ENCODE results near the gene CEACAM6. TPM values are rescaled to one million over a fixed set of nuclear protein-coding genes. Genes with fewer than 3 reads are reported as not detected.

CEACAM6 gene
- total and polyA plus RNA-seq, 11 donors, result 0.08 to 0.53 (median 0.12) TPM; not detected in 8

DNA sequence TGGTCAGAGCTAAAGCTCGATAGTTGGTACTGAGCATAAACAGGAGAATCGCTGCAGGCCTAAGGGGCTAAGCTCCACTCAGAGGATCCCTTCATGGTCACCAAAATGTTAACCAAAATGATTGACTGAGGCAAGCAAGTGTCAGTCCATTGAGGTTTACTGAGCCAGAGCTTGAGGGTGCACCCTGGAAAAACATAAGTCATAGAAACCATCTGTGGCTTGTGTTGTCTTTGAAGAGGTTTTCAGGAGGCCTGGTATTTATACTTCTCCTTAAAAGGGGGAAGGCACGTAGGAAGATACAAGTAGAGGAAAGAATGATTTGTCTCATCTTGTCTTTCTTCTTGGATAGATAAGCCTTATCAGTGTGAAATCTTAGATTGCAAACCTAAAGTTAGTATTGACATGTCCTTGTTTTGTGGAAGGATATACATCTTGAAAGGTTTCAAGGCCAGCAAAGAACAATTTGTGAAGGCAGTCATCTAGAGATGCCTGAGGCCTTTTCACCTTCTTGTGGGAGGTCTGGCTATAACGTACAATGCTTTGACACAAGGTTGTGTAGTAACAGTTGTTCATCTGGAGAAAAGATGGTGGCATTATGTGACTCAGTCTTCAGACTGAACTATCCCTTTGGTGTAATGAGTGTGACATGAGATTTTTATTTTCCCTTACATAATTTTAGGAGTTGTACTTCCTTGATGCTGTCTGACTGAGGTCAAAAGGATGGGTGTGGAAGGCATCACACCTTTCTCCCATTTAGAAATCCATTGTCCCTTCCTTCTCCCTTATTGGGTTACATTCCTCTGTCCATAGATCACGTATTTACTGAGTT lies 14.7 kb upstream of the CEACAM6 start:
- Histone ChIP-seq H3K9me3 (no peaks in the 10 kb centered on the region), H3K4me1 (no peaks in the 10 kb centered on the region), H3K36me3 (no peaks in the 10 kb centered on the region), H3K4me3 (no peak overlapping the region), H3K27ac (no peak overlapping the region), H3K27me3 (peaks cover 0 to 60% (median 9%) of the 10 kb centered on the region in 9 donors)
- DNase-seq (no peak), ATAC-seq (no peak)
- intact Hi-C loops (cut with DNase I), result loop anchor here in 5 of 10 donors (5.0 to 10.0 kb wide), 2 partner anchors 96 to 98 kb away; no protein-coding TSS in a partner anchor
- 61 to 64% (median 62%) methylated on average over 5 of the region's 5 CpGs for WGBS, 4 donors
- TF ChIP-seq, protein P1, sequence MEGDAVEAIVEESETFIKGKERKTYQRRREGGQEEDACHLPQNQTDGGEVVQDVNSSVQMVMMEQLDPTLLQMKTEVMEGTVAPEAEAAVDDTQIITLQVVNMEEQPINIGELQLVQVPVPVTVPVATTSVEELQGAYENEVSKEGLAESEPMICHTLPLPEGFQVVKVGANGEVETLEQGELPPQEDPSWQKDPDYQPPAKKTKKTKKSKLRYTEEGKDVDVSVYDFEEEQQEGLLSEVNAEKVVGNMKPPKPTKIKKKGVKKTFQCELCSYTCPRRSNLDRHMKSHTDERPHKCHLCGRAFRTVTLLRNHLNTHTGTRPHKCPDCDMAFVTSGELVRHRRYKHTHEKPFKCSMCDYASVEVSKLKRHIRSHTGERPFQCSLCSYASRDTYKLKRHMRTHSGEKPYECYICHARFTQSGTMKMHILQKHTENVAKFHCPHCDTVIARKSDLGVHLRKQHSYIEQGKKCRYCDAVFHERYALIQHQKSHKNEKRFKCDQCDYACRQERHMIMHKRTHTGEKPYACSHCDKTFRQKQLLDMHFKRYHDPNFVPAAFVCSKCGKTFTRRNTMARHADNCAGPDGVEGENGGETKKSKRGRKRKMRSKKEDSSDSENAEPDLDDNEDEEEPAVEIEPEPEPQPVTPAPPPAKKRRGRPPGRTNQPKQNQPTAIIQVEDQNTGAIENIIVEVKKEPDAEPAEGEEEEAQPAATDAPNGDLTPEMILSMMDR (IDR thresholded peaks at IDR 0.05), result no peak
- TF ChIP-seq POLR2A (IDR thresholded peaks at IDR 0.05), result no peak

DNA sequence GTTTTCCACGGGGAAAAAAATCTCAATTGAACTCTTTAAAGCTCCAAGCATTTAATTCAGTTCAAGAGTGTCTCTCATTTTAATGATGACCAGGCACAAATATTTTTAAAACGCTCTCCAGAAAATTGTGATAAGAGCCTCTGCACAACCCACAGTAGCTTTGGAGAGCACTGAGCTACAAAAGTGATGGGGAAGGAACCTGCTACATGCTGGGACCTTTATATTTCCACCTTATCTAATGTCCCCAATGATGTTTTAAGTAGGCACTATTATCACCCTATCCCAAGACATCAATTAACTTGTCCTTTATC lies 14.1 kb upstream of the CEACAM6 start:
- TF ChIP-seq, protein P1 (IDR thresholded peaks at IDR 0.05), result no peak
- TF ChIP-seq POLR2A (IDR thresholded peaks at IDR 0.05), result no peak
- Histone ChIP-seq H3K4me1 (no peaks in the 10 kb centered on the region), H3K4me3 (no peak overlapping the region), H3K27me3 (peaks cover 0 to 61% (median 13%) of the 10 kb centered on the region in 9 donors), H3K36me3 (no peaks in the 10 kb centered on the region), H3K9me3 (no peaks in the 10 kb centered on the region), H3K27ac (no peak overlapping the region)
- ATAC-seq (no peak), DNase-seq (no peak)
- WGBS, 4 donors, result 71 to 79% (median 75%) methylated on average over 2 of the region's 2 CpGs
- intact Hi-C loops (cut with DNase I), result loop anchor here in 5 of 10 donors (5.0 to 10.0 kb wide), 2 partner anchors 96 to 99 kb away; no protein-coding TSS in a partner anchor

DNA sequence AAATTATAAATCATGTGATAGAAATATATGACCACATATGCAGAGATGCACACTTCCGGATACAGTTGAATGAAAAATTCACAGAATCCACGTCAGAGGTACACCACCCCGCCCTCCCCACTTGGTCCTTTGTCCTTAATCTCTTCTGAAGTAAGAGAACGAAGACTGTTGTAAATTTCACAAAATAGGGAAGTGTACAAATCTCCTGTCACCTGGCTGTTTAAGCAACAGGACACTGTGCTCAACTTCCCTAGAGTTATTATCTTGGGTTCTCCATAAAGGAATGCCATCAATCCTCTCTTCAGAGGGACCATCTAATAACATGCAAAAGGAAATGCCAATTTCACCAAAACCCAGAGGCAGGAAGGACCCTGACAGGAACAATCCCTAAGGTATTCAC lies 10.5 kb upstream of the CEACAM6 start:
- intact Hi-C loops (cut with DNase I), result loop anchor here in 7 of 10 donors (5.0 to 10.0 kb wide), 2 partner anchors 100 to 103 kb away; no protein-coding TSS in a partner anchor
- no peaks in the 10 kb centered on the region for H3K4me1 ChIP-seq
- peaks cover 0 to 58% (median 9%) of the 10 kb centered on the region in 9 donors for H3K27me3 ChIP-seq

DNA sequence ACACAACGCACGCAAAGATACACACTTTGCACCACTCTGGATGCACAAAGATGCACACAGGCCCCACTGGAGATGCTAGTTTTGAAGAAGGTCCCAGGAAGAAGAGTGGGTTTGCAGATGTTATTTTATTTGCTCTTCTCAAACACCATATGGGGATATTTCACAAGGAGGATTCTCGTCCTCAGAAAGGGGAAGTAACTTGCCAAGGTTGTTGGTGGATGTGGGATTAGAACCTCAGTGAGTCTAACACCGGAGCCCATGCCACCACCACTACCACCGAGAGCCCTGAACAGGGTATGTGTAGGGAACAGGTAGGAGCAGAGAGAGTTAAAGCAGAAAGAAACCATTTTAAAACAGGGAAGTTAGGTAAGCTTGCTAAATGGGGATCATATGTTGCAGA lies 9.6 kb upstream of the CEACAM6 start:
- TF ChIP-seq, protein P1 (IDR thresholded peaks at IDR 0.05), result no peak
- TF ChIP-seq POLR2A (IDR thresholded peaks at IDR 0.05), result no peak

More for the DNA sequence above, 10.5 kb upstream of the CEACAM6 start:
- ATAC-seq, result no peak
- Histone ChIP-seq H3K4me3 (no peak overlapping the region), H3K9me3 (no peaks in the 10 kb centered on the region), H3K27ac (no peak overlapping the region), H3K36me3 (no peaks in the 10 kb centered on the region)
- WGBS, 4 donors, result 53 to 60% (median 58%) methylated on average over 4 of the region's 4 CpGs
- TF ChIP-seq, protein P1 (IDR thresholded peaks at IDR 0.05), result no peak
- no peak for TF ChIP-seq POLR2A (IDR thresholded peaks at IDR 0.05)
- no peak for DNase-seq

More for the DNA sequence above, 9.6 kb upstream of the CEACAM6 start:
- Histone ChIP-seq H3K36me3 (no peaks in the 10 kb centered on the region), H3K4me3 (no peak overlapping the region), H3K27ac (no peak overlapping the region), H3K9me3 (no peaks in the 10 kb centered on the region), H3K4me1 (no peaks in the 10 kb centered on the region), H3K27me3 (peaks cover 0 to 58% (median 9%) of the 10 kb centered on the region in 9 donors)
- DNase-seq (no peak), ATAC-seq (no peak)
- intact Hi-C loops (cut with DNase I), result loop anchor here in 8 of 10 donors (2.0 to 10.0 kb wide), 3 partner anchors 101 to 103 kb away; no protein-coding TSS in a partner anchor
- 69 to 86% (median 81%) methylated on average over 5 of the region's 5 CpGs for WGBS, 4 donors

Measured in heart left ventricle (tissue), 16 donors.